ENCODE results near the gene HS3ST6. TPM values are rescaled to one million over a fixed set of nuclear protein-coding genes. Genes with fewer than 3 reads are reported as not detected.

The HS3ST6 gene
- total RNA-seq, 1 donor from 2014 or later, result not detected

DNA sequence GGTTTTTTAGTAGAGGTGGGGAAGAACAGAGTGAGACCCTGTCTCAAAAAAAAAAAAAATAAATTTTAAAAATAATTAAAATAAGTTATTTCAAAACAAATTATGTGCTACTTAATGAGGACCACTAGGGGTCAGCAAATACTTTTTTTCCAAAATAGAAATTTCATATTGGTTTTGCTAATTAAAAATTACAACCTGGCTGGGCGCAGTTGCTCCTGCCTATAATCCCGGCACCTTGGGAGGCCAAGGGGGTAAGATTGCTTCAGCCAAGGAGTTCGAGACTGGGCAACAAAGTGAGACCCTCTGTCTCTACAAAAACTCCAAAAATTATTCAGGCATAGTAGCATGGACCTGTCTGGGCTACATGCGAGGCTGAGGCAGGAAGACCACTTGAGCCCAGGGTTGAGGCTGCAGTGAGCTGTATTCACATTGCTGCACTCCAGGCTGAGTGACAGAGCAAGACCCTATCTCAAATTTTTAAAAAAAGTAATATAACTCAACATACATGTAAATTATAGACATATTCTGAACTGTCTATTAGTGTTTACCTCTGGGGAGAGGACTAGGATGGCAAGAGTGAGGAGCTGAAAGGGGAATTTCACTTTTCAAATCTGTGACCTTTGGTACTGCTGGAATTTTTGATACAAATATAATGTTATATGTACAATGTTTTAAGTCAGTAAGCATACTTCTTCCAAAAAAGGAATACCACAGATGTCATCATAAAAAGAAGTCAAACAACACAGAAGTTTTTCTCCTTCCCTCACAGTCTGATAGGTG lies 54.3 kb downstream of the HS3ST6 start:
- Mint-ChIP-seq H3K27ac (ENCODE audit: unreplicated experiment) (no peak overlapping the region), H3K27me3 (ENCODE audit: unreplicated experiment) (no peaks in the 10 kb centered on the region), H3K4me3 (ENCODE audit: unreplicated experiment) (no peak overlapping the region), H3K36me3 (ENCODE audit: low read depth, unreplicated experiment) (no peaks in the 10 kb centered on the region), H3K4me1 (ENCODE audit: unreplicated experiment) (no peaks in the 10 kb centered on the region), H3K9me3 (ENCODE audit: unreplicated experiment) (no peaks in the 10 kb centered on the region)
- DNase-seq (ENCODE audit: low spot score), result no peak
- TF ChIP-seq, protein P1, sequence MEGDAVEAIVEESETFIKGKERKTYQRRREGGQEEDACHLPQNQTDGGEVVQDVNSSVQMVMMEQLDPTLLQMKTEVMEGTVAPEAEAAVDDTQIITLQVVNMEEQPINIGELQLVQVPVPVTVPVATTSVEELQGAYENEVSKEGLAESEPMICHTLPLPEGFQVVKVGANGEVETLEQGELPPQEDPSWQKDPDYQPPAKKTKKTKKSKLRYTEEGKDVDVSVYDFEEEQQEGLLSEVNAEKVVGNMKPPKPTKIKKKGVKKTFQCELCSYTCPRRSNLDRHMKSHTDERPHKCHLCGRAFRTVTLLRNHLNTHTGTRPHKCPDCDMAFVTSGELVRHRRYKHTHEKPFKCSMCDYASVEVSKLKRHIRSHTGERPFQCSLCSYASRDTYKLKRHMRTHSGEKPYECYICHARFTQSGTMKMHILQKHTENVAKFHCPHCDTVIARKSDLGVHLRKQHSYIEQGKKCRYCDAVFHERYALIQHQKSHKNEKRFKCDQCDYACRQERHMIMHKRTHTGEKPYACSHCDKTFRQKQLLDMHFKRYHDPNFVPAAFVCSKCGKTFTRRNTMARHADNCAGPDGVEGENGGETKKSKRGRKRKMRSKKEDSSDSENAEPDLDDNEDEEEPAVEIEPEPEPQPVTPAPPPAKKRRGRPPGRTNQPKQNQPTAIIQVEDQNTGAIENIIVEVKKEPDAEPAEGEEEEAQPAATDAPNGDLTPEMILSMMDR (IDR thresholded peaks at IDR 0.05; ENCODE audit: unreplicated experiment), result peak; percentile 96

DNA sequence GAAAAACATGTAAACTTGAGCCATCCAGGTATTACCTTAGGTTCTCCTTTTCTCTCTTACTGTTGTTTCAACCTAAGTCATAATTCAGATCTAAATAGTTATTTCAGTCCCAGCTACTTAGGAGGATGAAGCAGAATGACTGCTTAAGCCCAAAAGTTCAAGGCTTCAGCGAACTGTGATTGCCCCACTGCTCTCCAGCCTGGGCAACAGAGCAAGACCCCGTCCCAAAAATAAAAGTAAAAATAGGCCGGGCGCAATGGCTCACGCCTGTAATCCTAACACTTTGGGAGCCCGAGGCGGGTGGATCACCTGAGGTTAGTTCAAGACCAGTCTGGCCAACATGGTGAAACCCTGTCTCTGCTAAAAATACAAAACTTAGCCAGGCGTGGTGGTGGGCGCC lies 55.8 kb downstream of the HS3ST6 start:
- Mint-ChIP-seq H3K27me3 (ENCODE audit: unreplicated experiment) (peaks cover 2% of the 10 kb centered on the region), H3K4me3 (ENCODE audit: unreplicated experiment) (no peak overlapping the region), H3K4me1 (ENCODE audit: unreplicated experiment) (no peaks in the 10 kb centered on the region), H3K36me3 (ENCODE audit: low read depth, unreplicated experiment) (no peaks in the 10 kb centered on the region), H3K9me3 (ENCODE audit: unreplicated experiment) (no peaks in the 10 kb centered on the region), H3K27ac (ENCODE audit: unreplicated experiment) (no peak overlapping the region)
- DNase-seq (ENCODE audit: low spot score), result no peak
- TF ChIP-seq, protein P1 (IDR thresholded peaks at IDR 0.05; ENCODE audit: unreplicated experiment), result no peak

DNA sequence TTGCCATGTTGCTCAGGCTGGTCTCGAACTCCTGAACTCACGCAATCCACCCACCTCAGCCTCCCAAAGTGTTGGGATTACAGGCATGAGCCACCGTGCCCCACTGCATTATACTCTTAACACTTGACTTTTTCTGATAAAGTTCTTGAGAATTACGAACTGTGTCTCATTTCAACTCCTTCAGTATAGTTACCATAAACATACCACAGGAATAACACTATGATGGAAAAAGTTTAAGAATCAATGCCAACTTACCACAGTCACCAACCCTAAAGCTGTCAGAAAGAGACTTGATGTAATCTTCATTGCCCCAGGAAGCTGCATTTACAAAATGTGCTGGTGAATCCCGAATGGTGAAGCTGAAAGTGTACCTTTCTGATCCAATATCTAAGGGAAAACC lies 56.5 kb downstream of the HS3ST6 start:
- Mint-ChIP-seq H3K9me3 (ENCODE audit: unreplicated experiment) (no peaks in the 10 kb centered on the region), H3K4me3 (ENCODE audit: unreplicated experiment) (no peak overlapping the region), H3K36me3 (ENCODE audit: low read depth, unreplicated experiment) (no peaks in the 10 kb centered on the region), H3K27me3 (ENCODE audit: unreplicated experiment) (peaks cover 2% of the 10 kb centered on the region), H3K27ac (ENCODE audit: unreplicated experiment) (no peak overlapping the region), H3K4me1 (ENCODE audit: unreplicated experiment) (no peaks in the 10 kb centered on the region)
- TF ChIP-seq, protein P1 (IDR thresholded peaks at IDR 0.05; ENCODE audit: unreplicated experiment), result no peak
- DNase-seq (ENCODE audit: low spot score), result no peak

Other genes starting within 250 kb of the HS3ST6 start
- 180 TPM for gene JPT2, start 240.1 kb downstream of the HS3ST6 start, total RNA-seq (ENCODE audit: unreplicated experiment)
- 147 TPM for gene MAPK8IP3, start 212.2 kb downstream of the HS3ST6 start, total RNA-seq (ENCODE audit: unreplicated experiment)
- gene NME3, start 146.9 kb downstream of the HS3ST6 start, total RNA-seq (ENCODE audit: unreplicated experiment), result 33.3 TPM
- gene EME2, start 145.6 kb downstream of the HS3ST6 start, total RNA-seq (ENCODE audit: unreplicated experiment), result 25.4 TPM
- 62.7 TPM for gene MRPS34, start 145.3 kb downstream of the HS3ST6 start, total RNA-seq (ENCODE audit: unreplicated experiment)
- gene SPSB3, start 135.8 kb downstream of the HS3ST6 start, total RNA-seq (ENCODE audit: unreplicated experiment), result 52.9 TPM
- gene NUBP2, start 135.5 kb downstream of the HS3ST6 start, total RNA-seq (ENCODE audit: unreplicated experiment), result 49.8 TPM
- not detected for gene IGFALS, start 124.7 kb downstream of the HS3ST6 start, total RNA-seq (ENCODE audit: unreplicated experiment)
- 44.8 TPM for gene HAGH, start 91.6 kb downstream of the HS3ST6 start, total RNA-seq (ENCODE audit: unreplicated experiment)
- 23.1 TPM for gene FAHD1, start 91.2 kb downstream of the HS3ST6 start, total RNA-seq (ENCODE audit: unreplicated experiment)
- gene MEIOB, start 46.3 kb downstream of the HS3ST6 start, total RNA-seq (ENCODE audit: unreplicated experiment), result not detected
- 18.1 TPM for gene MSRB1, start 24.8 kb upstream of the HS3ST6 start, total RNA-seq (ENCODE audit: unreplicated experiment)
- not detected for gene RPL3L, start 36.3 kb upstream of the HS3ST6 start, total RNA-seq (ENCODE audit: unreplicated experiment)
- 122 TPM for gene NDUFB10, start 41.1 kb upstream of the HS3ST6 start, total RNA-seq (ENCODE audit: unreplicated experiment)
- 3,223 TPM for gene RPS2, start 46.4 kb upstream of the HS3ST6 start, total RNA-seq (ENCODE audit: unreplicated experiment)
- gene RNF151, start 48.4 kb upstream of the HS3ST6 start, total RNA-seq (ENCODE audit: unreplicated experiment), result not detected
- 25.0 TPM for gene TBL3, start 53.6 kb upstream of the HS3ST6 start, total RNA-seq (ENCODE audit: unreplicated experiment)
- 0.23 TPM for gene NOXO1, start 63.1 kb upstream of the HS3ST6 start, total RNA-seq (ENCODE audit: unreplicated experiment)
- gene GFER, start 65.8 kb upstream of the HS3ST6 start, total RNA-seq (ENCODE audit: unreplicated experiment), result 30.0 TPM
- 0.82 TPM for gene SYNGR3, start 71.6 kb upstream of the HS3ST6 start, total RNA-seq (ENCODE audit: unreplicated experiment)
- 34.4 TPM for gene ZNF598, start 91.4 kb upstream of the HS3ST6 start, total RNA-seq (ENCODE audit: unreplicated experiment)
- gene NPW, start 101.4 kb upstream of the HS3ST6 start, total RNA-seq (ENCODE audit: unreplicated experiment), result 0.82 TPM
- gene NHERF2, start 108.5 kb upstream of the HS3ST6 start, total RNA-seq (ENCODE audit: unreplicated experiment), result 78.8 TPM
- 25.6 TPM for gene NTHL1, start 129.4 kb upstream of the HS3ST6 start, total RNA-seq (ENCODE audit: unreplicated experiment)
- gene TSC2, start 129.6 kb upstream of the HS3ST6 start, total RNA-seq (ENCODE audit: unreplicated experiment), result 180 TPM
- 70.0 TPM for gene PKD1, start 217.5 kb upstream of the HS3ST6 start, total RNA-seq (ENCODE audit: unreplicated experiment)
- 1.9 TPM for gene RAB26, start 230.2 kb upstream of the HS3ST6 start, total RNA-seq (ENCODE audit: unreplicated experiment)
- gene TRAF7, start 237.4 kb upstream of the HS3ST6 start, total RNA-seq (ENCODE audit: unreplicated experiment), result 190 TPM